Nucleus accumbens (tissue), 56 donors: ENCODE measurements around the gene TMEM100.
"Not testable (repeated sequence)": the region's sequence is repeated elsewhere in the genome, so short reads cannot be mapped to it uniquely, and the experiment has no call there.

Experiments
- DNase-seq, 56 donors: peaks; one replicate each; lab custom pipeline; 2025; lab: John Stamatoyannopoulos, UW

Gene TMEM100

DNA sequence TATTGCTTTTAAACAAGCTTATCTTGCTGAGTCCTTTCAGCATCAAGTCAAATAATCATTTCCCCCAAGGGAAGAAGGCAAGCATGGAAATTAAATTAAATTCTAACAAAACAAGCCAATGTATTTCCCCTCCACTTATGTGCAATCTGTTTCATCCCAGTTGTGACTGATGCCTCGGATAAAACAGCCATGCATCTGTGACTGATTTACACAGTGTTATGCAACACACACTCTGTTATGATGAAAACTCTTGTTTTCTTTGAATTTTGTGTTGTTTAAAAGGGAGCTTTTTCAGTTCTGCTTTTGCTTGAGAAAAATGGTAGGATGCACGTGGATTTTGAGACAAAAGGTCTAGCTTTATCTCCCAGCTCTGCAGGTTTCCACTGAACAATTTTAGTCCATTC lies 32.6 kb downstream of the TMEM100 start:
- DNase-seq, result no peak

DNA sequence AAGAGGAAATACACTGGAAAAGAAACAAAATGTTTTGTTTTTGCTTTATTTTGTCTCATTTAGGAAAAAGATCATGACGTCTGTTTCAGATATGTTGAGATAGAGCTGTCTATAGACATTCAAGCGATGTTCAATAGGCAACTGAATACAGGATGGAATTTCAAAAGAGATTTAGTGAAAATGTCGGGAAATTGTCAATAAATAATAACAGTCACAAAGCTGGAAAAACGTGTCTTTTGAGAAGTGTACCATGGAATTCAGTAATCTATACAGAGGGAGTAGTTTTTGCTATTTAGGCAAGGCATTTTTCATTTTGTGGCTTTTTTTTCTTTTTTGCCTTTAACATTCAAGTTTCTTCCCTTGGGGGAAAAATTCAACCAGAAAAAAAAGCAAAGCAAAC lies 33.0 kb downstream of the TMEM100 start:
- DNase-seq, result no peak

DNA sequence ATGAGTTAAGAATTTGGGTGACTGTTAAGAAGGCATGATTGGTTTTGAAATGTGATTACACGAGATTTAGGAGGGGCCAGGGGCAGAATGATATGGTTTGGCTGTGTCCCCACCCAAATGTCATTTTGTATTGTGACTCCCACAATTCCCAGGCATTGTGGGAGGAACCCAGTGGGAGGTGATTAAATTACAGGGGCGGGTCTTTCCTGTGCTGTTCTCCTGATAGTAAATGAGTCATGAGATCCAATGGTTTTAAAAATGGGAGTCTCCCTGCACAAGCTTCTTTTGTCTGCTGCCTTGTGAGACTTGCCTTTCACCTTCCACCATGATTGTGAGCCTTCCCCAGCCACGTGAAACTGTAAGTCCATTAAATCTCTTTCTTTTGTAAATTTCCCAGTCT lies 34.6 kb downstream of the TMEM100 start:
- no peak for DNase-seq

DNA sequence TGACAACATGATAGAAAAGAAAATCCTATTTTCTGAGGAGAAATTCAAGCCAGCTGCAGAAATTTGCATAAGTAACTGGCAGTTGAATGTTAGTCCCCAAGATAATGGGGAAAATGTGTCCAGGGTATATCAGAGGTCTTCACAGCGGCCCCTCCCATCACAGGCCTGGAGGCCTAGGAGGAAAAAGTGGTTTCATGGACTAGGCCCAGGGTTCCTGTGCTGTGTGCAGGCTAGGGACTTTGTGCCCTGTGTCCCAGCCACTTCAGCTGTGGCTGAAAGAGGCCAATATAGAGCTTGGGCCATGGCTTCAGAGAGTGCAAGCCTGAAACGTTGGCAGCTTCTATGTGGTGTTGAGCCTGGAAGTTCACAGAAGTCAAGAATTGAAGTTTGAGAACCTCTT lies 35.6 kb downstream of the TMEM100 start:
- DNase-seq, result no peak

DNA sequence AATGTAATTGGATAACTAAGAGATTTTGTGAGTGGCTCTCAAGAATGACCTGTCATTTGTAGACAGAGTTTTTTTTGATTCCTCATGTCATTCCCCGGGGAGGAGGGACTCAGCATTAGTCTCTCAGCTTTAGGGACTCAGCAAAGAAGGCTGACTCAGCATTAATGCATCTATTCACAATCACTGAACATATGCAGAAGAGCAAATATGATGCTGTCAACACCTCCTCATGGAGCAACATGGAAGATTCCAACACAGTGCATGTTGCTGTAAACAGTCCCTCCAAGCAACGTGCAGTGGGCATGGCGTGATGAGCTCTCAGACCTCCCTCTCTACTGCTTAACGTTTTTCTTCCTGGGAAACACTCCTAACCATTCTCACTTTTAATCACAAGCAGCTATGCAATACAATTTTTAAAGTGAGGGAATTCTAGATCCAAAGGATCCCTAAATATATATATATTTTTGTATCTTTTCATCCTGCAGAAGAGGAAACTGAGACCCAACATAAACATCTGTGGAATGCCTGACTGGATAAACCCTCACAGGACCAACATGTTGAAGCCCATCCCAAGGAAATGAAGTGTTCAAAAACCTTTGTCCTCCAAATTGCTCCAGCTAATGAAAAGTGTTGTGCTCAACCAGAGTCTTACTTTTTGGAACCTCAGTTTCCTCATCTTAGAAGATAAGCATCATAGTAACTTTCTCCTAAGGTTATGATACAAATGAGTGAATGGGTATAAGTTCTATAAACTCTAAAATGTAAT lies 38.9 kb downstream of the TMEM100 start:
- DNase-seq, result no peak

DNA sequence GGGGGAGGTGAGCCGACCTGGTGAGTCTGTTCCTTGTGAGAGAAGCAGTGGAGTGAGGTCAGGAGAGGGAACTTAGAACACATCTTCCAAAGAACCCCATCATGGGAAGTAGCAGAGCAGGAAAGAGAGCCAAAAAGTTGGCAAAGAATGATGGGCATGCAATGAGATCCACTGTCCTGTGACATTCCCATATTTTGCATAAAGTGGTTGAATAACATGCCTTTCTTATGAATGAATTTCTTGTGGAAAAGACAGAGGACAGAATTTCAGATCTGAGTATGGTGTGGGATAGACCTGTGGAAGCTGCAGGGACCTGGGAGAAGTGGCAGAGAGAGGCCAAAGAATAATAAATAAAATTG lies 41.3 kb downstream of the TMEM100 start:
- DNase-seq, result no peak

DNA sequence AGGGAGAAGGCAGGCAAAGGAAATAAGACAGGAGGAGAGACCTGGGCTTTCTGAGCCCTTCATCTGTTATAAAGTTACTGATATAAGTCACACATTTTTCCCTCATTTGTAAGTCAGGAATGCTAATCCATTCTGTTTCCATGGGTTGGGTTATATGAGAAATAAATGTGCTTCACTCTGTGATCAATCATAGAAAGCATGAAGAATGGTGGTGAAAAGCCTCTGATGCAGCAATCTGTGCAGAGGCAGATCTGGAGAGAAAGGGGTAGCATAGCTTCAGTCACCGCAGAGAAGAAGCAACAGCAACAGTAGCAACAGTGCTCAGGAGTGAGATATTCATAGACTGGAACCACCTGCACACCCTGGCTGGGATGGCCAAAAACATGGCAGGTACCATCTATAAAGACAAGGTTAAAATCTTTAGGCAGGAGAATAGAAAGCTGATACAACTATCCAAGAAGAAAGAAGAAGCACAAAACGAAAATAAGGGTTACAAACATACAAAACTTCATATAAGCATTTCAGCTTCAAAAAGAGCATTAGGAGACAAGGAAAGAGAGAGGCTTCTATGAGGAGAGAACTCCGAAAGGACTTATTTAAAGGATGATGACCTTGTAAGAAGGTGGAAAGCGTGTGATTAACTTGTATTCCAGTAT lies 41.9 kb downstream of the TMEM100 start:
- no peak for DNase-seq

DNA sequence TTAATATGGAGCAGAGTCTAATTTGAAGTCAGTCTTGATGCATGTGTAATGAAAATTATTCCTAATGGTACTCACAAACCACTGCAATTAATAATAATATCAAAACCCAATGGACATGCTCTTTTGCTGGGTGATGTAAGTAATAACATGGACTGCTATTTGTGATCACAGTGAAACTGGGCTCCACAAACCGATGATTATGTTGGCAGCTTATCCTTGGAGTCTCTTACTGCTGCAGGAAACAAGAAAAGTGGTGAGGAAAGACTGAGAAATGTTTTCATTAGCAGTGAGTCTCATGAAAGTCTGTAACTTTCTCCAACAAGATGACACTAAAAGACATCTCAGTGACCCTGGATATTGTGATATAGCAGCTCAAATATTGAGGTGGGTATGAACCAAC lies 45.2 kb downstream of the TMEM100 start:
- DNase-seq, result no peak

DNA sequence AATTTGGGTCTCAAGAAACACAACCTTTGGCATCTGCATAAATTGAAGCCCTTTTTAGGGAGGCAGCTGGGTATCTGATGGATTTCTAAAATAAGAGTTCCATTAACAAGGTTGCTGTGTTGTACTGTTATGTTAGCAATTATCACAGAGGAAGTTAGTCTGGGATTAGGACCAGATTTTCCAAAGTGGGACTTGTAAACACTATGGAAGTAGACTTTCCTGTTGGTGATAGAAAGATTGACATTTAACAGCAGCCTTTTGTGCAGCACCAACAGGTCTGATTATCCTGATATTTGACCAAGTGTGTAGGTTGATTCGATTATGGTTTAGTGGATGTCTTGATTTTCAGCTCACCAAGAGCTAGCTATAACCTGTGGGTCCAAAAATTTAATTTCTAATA lies 46.4 kb downstream of the TMEM100 start:
- DNase-seq, result no peak

DNA sequence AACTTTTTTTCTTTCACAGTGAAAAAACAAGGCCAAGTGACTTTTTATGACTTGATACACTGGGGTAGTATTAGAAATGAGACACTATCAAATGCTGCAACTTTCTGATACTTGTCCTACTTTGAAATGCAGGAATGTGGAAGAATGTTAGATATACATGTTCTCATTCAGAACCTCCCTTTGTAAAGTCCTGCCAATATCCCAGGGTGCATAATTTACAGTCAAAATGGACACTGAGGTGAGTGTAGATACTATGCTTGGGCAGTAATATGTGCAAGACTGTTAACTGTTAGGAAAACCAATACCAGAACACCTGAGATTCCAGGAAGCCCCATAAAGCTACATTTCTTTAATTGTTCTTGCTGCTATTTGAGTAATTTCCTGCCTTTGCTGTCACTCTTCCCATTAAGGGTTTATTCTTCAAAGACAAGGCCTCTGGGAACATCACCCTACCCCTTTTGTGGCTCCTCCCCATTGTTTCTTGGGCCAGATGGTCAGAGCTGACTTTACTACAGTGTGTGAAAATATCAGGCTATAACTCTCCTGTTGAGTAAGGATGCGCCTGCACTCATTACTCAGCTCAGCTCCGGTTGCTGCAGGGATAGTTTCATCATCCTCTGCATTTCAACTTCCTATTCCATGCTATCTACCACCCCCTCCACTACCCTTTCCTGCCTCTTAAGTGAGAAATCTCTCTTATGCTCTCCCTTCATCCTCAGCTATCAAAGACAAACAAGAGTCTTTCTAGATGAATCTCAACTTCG lies 48.7 kb downstream of the TMEM100 start:
- no peak for DNase-seq

DNA sequence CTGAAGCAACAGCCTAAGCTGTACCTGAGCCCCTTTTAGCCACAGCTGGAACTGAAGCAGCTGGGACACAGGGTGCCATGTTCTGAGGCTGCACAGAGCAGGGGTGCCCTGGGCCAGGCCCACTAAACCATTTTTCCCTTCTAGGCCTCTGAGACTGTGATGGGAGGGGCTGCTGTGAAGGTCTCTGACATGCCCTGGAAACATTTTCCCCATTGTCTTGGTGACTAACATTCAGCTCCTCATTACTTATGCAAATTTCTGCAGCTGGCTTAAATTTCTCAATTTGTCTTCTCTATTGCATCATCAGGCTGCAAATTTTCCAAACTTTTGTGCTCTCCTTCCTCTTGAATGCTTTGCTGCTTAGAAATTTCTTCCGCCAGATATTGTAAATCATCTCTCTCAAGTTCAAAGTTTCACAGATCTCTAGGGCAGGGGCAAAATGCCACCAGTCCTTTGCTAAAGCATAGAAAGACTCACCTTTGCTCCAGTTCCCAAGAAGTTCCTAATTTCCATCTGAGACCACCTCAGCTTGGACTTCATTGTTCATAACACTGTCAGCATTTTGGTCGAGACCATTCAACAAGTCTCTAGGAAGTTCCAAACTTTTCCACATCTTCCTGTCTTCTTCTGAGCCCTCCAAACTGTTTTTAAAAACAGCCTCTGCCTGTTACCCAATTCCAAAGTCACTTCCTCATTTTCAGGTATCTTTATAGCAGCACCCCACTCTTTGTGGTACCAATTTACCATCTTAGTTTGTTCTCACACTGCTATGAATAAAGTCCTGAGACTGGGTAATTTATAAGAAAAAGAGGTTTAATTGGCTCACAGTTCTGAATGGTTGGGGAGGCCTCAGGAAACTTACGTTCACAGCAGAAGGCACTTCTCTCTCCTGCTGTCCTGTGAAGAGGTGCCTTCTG lies 49.8 kb downstream of the TMEM100 start:
- no peak for DNase-seq

DNA sequence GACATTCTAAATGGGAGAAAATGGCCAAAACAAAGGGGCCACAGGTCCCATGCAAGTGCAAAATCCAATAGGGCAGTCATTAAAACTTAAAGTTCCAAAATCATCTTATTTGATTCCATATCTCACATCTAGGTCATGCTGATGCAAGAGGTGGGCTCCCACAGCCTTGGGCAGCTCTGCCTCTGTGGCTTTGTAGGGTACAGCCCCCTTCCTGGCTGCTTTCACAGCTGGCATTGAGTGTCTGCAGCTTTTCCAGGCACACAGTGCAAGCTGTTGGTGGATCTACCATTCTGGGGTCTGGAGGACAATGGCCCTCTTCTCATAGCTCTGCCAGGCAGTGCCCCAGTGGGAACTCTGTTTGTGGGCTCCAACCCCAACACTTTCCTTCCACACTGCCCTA lies 50.7 kb downstream of the TMEM100 start:
- not testable (repeated sequence) for DNase-seq
